OCI-M2 (cell line): Measurements from ENCODE around the gene GPR17.

Experiments
- DNase-seq: peaks from one replicate; lab custom pipeline; 2025; ENCODE audit not compliant: unreplicated experiment; lab: John Stamatoyannopoulos, UW

Gene GPR17

GRCh38 chr2:127670055-127670956 lies 24.4 kb downstream of the GPR17 start:
- no peak for DNase-seq

GRCh38 chr2:127670957-127671290 lies 25.0 kb downstream of the GPR17 start:
- DNase-seq = no peak

- no peak for DNase-seq
Observed at GRCh38 chr2:127671557-127672302, 25.8 kb downstream of the GPR17 start.

- no peak for DNase-seq
Observed at GRCh38 chr2:127672341-127673224, 26.6 kb downstream of the GPR17 start.

- no peak for DNase-seq
Observed at GRCh38 chr2:127673291-127674069, 27.5 kb downstream of the GPR17 start.

- no peak for DNase-seq
Observed at GRCh38 chr2:127674241-127675209, 28.6 kb downstream of the GPR17 start.

- no peak for DNase-seq
Observed at GRCh38 chr2:127675331-127676261, 29.6 kb downstream of the GPR17 start, which contains the start of gene LIMS2. Gene LIMS2 (minus strand): TSS chr2:127675530. CDS start chr2:127675024, 506 bp downstream.

GRCh38 chr2:127676906-127677305 lies 31.0 kb downstream of the GPR17 start:
- DNase-seq = no peak

- no peak for DNase-seq
Observed at GRCh38 chr2:127678531-127678930, 32.6 kb downstream of the GPR17 start.

GRCh38 chr2:127678991-127679390 lies 33.0 kb downstream of the GPR17 start:
- no peak for DNase-seq

GRCh38 chr2:127679680-127680361 lies 33.9 kb downstream of the GPR17 start:
- no peak for DNase-seq

- DNase-seq = no peak
Observed at GRCh38 chr2:127680706-127681287, 34.8 kb downstream of the GPR17 start.

GRCh38 chr2:127681288-127681804 lies 35.4 kb downstream of the GPR17 start:
- DNase-seq = no peak

GRCh38 chr2:127681976-127682857 lies 36.3 kb downstream of the GPR17 start:
- no peak for DNase-seq

GRCh38 chr2:127683056-127683455 lies 37.1 kb downstream of the GPR17 start:
- no peak for DNase-seq

- no peak for DNase-seq
Observed at GRCh38 chr2:127683757-127684156, 37.8 kb downstream of the GPR17 start.
